GM10266 (cell line): ENCODE measurements around the gene METTL16.

ENCODE experiments used
- DNase-seq: peaks from one replicate; pipeline ENCODE4 v3.0.0; 2012; ENCODE audit errors: extremely low spot score
- CTCF ChIP-seq: IDR thresholded peaks from 2 replicates; pipeline ENCODE4 v1.5.1; 2012; ENCODE audit warnings: mild to moderate bottlenecking, low read depth; ENCODE audit not compliant: control insufficient read depth, insufficient read depth; ENCODE audit errors: missing control alignments

The METTL16 gene

GRCh38 chr17:2388020-2388682 lies 123.5 kb downstream of the METTL16 start:
- no peak for TF ChIP-seq CTCF
- DNase-seq = no peak

- TF ChIP-seq CTCF = no peak
- no peak for DNase-seq
Measured at GRCh38 chr17:2387086-2388019, 124.3 kb downstream of the METTL16 start.

GRCh38 chr17:2386400-2387085 lies 125.1 kb downstream of the METTL16 start:
- TF ChIP-seq CTCF = no peak
- no peak for DNase-seq

GRCh38 chr17:2385240-2386210 lies 126.2 kb downstream of the METTL16 start:
- no peak for DNase-seq
- TF ChIP-seq CTCF = no peak

GRCh38 chr17:2384439-2385127 lies 127.1 kb downstream of the METTL16 start:
- no peak for TF ChIP-seq CTCF

GRCh38 chr17:2383628-2384167 lies 128.0 kb downstream of the METTL16 start:
- TF ChIP-seq CTCF = no peak
- DNase-seq = no peak

More at GRCh38 chr17:2384439-2385127, 127.1 kb downstream of the METTL16 start:
- no peak for DNase-seq
